ENCODE measurements around the gene NIPBL. TPM values are rescaled to one million over a fixed set of nuclear protein-coding genes. Genes with fewer than 3 reads are reported as not detected.
"Not testable (repeated sequence)": the region's sequence is repeated elsewhere in the genome, so short reads cannot be mapped to it uniquely, and the experiment has no call there.

Gene NIPBL
- total RNA-seq, 1 donor from 2014 or later = 39.2 TPM

GRCh38 chr5:36904677-36905076, 28.1 kb downstream of the NIPBL start:
- H3K27me3 ChIP-seq (ENCODE audit: low read depth) = no peaks in the 10 kb centered on the region
- no peak for DNase-seq
- H3K27ac ChIP-seq (replicated peaks) = no peak overlapping the region
- TF ChIP-seq CTCF (IDR thresholded peaks at IDR 0.05; ENCODE audit: borderline replicate concordance) = no peak
- H3K4me1 ChIP-seq = peaks cover 62% of the 10 kb centered on the region
- intact Hi-C loops (cut with micrococcal nuclease) = no loop called here
- H3K36me3 ChIP-seq = no peaks in the 10 kb centered on the region
- H3K4me3 ChIP-seq = no peak overlapping the region
- H3K9me3 ChIP-seq (replicated peaks) = peaks cover 15% of the 10 kb centered on the region

GRCh38 chr5:36908544-36909260, 32.1 kb downstream of the NIPBL start:
- Histone ChIP-seq H3K36me3 (no peaks in the 10 kb centered on the region), H3K27ac (replicated peaks) (no peak overlapping the region), H3K4me3 (no peak overlapping the region), H3K27me3 (ENCODE audit: low read depth) (no peaks in the 10 kb centered on the region), H3K9me3 (replicated peaks) (no peaks in the 10 kb centered on the region), H3K4me1 (peaks cover 76% of the 10 kb centered on the region)
- intact Hi-C loops (cut with micrococcal nuclease) = no loop called here
- no peak for TF ChIP-seq CTCF (IDR thresholded peaks at IDR 0.05; ENCODE audit: borderline replicate concordance)
- DNase-seq = no peak

- H3K4me3 ChIP-seq = no peak overlapping the region
- H3K36me3 ChIP-seq = no peaks in the 10 kb centered on the region
- H3K27ac ChIP-seq (replicated peaks) = no peak overlapping the region
- H3K27me3 ChIP-seq (ENCODE audit: low read depth) = no peaks in the 10 kb centered on the region
- peaks cover 58% of the 10 kb centered on the region for H3K4me1 ChIP-seq
- intact Hi-C loops (cut with micrococcal nuclease) = no loop called here
- no peak for TF ChIP-seq CTCF (IDR thresholded peaks at IDR 0.05; ENCODE audit: borderline replicate concordance)
- no peaks in the 10 kb centered on the region for H3K9me3 ChIP-seq (replicated peaks)
- no peak for DNase-seq
These were observed 39.1 kb downstream of the NIPBL start for GRCh38 chr5:36915653-36916052.

- intact Hi-C loops (cut with micrococcal nuclease); H3K4me3 ChIP-seq; H3K9me3 ChIP-seq (replicated peaks); H3K27ac ChIP-seq (replicated peaks); H3K27me3 ChIP-seq (ENCODE audit: low read depth); DNase-seq; H3K36me3 ChIP-seq: not testable (repeated sequence)
- peaks cover 58% of the 10 kb centered on the region for H3K4me1 ChIP-seq
These were observed 40.0 kb downstream of the NIPBL start for GRCh38 chr5:36916614-36917013.

GRCh38 chr5:36917358-36917757, 40.8 kb downstream of the NIPBL start:
- peaks cover 61% of the 10 kb centered on the region for H3K4me1 ChIP-seq
- H3K9me3 ChIP-seq (replicated peaks); H3K27ac ChIP-seq (replicated peaks); H3K27me3 ChIP-seq (ENCODE audit: low read depth); DNase-seq; intact Hi-C loops (cut with micrococcal nuclease); H3K36me3 ChIP-seq; H3K4me3 ChIP-seq: not testable (repeated sequence)

- Histone ChIP-seq H3K9me3 (replicated peaks) (no peaks in the 10 kb centered on the region), H3K4me3 (no peak overlapping the region), H3K27me3 (ENCODE audit: low read depth) (no peaks in the 10 kb centered on the region), H3K36me3 (no peaks in the 10 kb centered on the region), H3K4me1 (peaks cover 59% of the 10 kb centered on the region), H3K27ac (replicated peaks) (no peak overlapping the region)
- no peak for TF ChIP-seq CTCF (IDR thresholded peaks at IDR 0.05; ENCODE audit: borderline replicate concordance)
- no peak for DNase-seq
- intact Hi-C loops (cut with micrococcal nuclease) = no loop called here
These were observed 42.7 kb downstream of the NIPBL start for GRCh38 chr5:36919238-36919637.

Measured in left ventricle myocardium inferior (tissue), 1 donor.